Stimulated activated CD8-positive, alpha-beta memory T cell treated with anti-CD3 and anti-CD28 coated beads, Interleukin-7, amount 100 ng/mL, for 1 hour (primary cell): ENCODE data around the gene COPE.

ENCODE experiments used
- DNase-seq, 2 donors: peaks; one replicate each; pipeline ENCODE4 v3.0.0-alpha.2; 2020; ENCODE audit warnings: low read depth in 2 of 2

Gene COPE

GRCh38 chr19:18851673-18852325 is 67.4 kb downstream of the COPE start:
- DNase-seq = no peak

GRCh38 chr19:18850471-18851375 is 68.5 kb downstream of the COPE start:
- DNase-seq = no peak

- no peak for DNase-seq
These were observed 69.3 kb downstream of the COPE start for GRCh38 chr19:18849838-18850400.
